B cell (primary cell): ENCODE measurements around the gene TCP11L2. TPM values are rescaled to one million over a fixed set of nuclear protein-coding genes. Genes with fewer than 3 reads are reported as not detected.

Source experiments
- ATAC-seq: fragments of 200-7000 bp; cut with Tn5 transposase; one replicate; pipeline ENCODE4 v1.10.0; 2021; ENCODE audit warnings: low read depth, mild to moderate bottlenecking, moderate number of reproducible peaks, moderate library complexity
- CTCF ChIA-PET: fragments of 350-600 bp; sonication (Branson Sonifier 250); formaldehyde crosslinking; loops from one replicate; lab custom pipeline; 2021; ENCODE audit warnings: antibody characterized with exemption, inconsistent platforms; lab: Charles Lee
- POLR2A ChIA-PET: fragments of 350-600 bp; sonication (Branson Sonifier 250); formaldehyde crosslinking; loops from one replicate; lab custom pipeline; 2021; ENCODE audit warnings: antibody characterized with exemption; lab: Charles Lee
- DNase-seq: peaks from one replicate; pipeline ENCODE4 v3.0.0; 2013
- H2AFZ ChIP-seq: 2 replicates; pipeline ENCODE4 v1.6.1; 2012; ENCODE audit warnings: mild to moderate bottlenecking, low read depth, low read length; ENCODE audit not compliant: insufficient read depth, poor library complexity, severe bottlenecking
- H3K27ac ChIP-seq, 2 donors: 1 replicate in 1 of 2; 2 replicates in 1 of 2; pipeline ENCODE4 v1.5.1; 2012 to 2013; ENCODE audit warnings: low read length in 2 of 2, mild to moderate bottlenecking in 2 of 2, moderate library complexity in 1 of 2
- H3K27me3 ChIP-seq, 4 experiments: fragments of 200-600 bp in 1 of 4; sonication (generic) in 1 of 4; replicated peaks in 1 of 4; 1 replicate in 2 of 4; 2 replicates in 2 of 4; pipeline versions ENCODE4 v1.6.1 to v1.7.0; 2013 to 2016; ENCODE audit warnings: low read length in 3 of 4, mild to moderate bottlenecking in 2 of 4, mixed read lengths in 1 of 4, moderate library complexity in 1 of 4; ENCODE audit not compliant: insufficient read depth in 4 of 4, control insufficient read depth in 3 of 4; ENCODE audit errors: control extremely low read depth in 1 of 4
- H3K36me3 ChIP-seq, 2 experiments: replicated peaks in 1 of 2; 1 replicate in 1 of 2; 2 replicates in 1 of 2; pipeline versions ENCODE4 v1.6.1 to v1.7.1; 2013; ENCODE audit warnings: low read length in 1 of 2; ENCODE audit not compliant: insufficient read depth in 2 of 2, control insufficient read depth in 1 of 2; ENCODE audit errors: control extremely low read depth in 1 of 2, extremely low read depth in 1 of 2
- H3K4me1 ChIP-seq, 2 donors: fragments of 200-600 bp in 1 of 2; sonication (generic) in 1 of 2; 1 replicate in 1 of 2; 2 replicates in 1 of 2; pipeline versions ENCODE4 v1.5.1 to v1.6.1; 2013 to 2017; ENCODE audit warnings: low read length in 2 of 2; ENCODE audit not compliant: control insufficient read depth in 2 of 2, insufficient read depth in 2 of 2
- H3K4me2 ChIP-seq: replicated peaks from 2 replicates; pipeline ENCODE3; 2012; ENCODE audit warnings: mild to moderate bottlenecking, low read depth, low read length; ENCODE audit not compliant: poor library complexity, severe bottlenecking
- H3K4me3 ChIP-seq, 5 experiments: fragments of 200-600 bp in 1 of 5; sonication (generic) in 1 of 5; 1 replicate in 3 of 5; 2 replicates in 2 of 5; pipeline versions ENCODE4 v1.5.1 to v1.7.0; 2011 to 2016; ENCODE audit warnings: low read length in 4 of 5, mild to moderate bottlenecking in 4 of 5, low read depth in 2 of 5, control low read depth in 1 of 5, moderate library complexity in 1 of 5; ENCODE audit not compliant: insufficient read depth in 1 of 5; ENCODE audit errors: control extremely low read depth in 1 of 5, extremely low read depth in 1 of 5
- H3K79me2 ChIP-seq: fragments of 200-600 bp; sonication (generic); one replicate; pipeline ENCODE4 v1.6.0; 2016; ENCODE audit warnings: low read length; ENCODE audit not compliant: control insufficient read depth, insufficient read depth
- H3K9ac ChIP-seq: fragments of 200-600 bp; sonication (generic); 2 replicates; pipeline ENCODE4 v1.6.1; 2017; ENCODE audit warnings: mild to moderate bottlenecking, low read length, moderate library complexity
- H3K9me3 ChIP-seq, 3 donors: one replicate each; pipeline versions ENCODE4 v1.6.1 to v1.7.1; 2013; ENCODE audit warnings: low read length in 2 of 3; ENCODE audit not compliant: control insufficient read depth in 2 of 3, insufficient read depth in 1 of 3; ENCODE audit errors: control extremely low read depth in 1 of 3
- H4K20me1 ChIP-seq: 2 replicates; pipeline ENCODE4 v1.6.0; 2012; ENCODE audit warnings: mild to moderate bottlenecking, low read length; ENCODE audit not compliant: insufficient read depth, control insufficient read depth, poor library complexity, severe bottlenecking
- H3K27ac Mint-ChIP-seq: one replicate; pipeline ENCODE4 v1.8.0; 2021; ENCODE audit warnings: mixed read lengths
- H3K27me3 Mint-ChIP-seq: one replicate; pipeline ENCODE4 v1.8.0; 2021; ENCODE audit warnings: mixed read lengths
- H3K4me1 Mint-ChIP-seq: one replicate; pipeline ENCODE4 v1.8.0; 2021; ENCODE audit warnings: mixed read lengths
- H3K4me3 Mint-ChIP-seq: one replicate; pipeline ENCODE4 v1.8.0; 2021; ENCODE audit warnings: mixed read lengths
- H3K9me3 Mint-ChIP-seq: one replicate; pipeline ENCODE4 v1.8.0; 2022; ENCODE audit warnings: mixed read lengths; ENCODE audit not compliant: insufficient read depth
- EZH2 ChIP-seq: IDR thresholded peaks from 2 replicates; pipeline ENCODE4 v1.6.1; 2012; ENCODE audit warnings: borderline replicate concordance, low read depth, mild to moderate bottlenecking, moderate library complexity, low read length; ENCODE audit not compliant: insufficient read depth, poor library complexity, severe bottlenecking
- whole genome bisulfite sequencing: methylation state at CpG from one replicate; pipeline ENCODE4 v1.1.5; 2013; ENCODE audit warnings: missing lambda C conversion rate; ENCODE audit not compliant: insufficient coverage; 5-methylcytosine and 5-hydroxymethylcytosine counted together
- intact Hi-C: fragments of 100-400 bp; cut with micrococcal nuclease; formaldehyde crosslinking; loops from one replicate; pipeline ENCODE4 v1.10.0; 2022
- polyA plus RNA-seq: library from polyadenylated mRNA; depleted of rRNA; stranded (reverse); fragments of >200 nt; gene quantifications from 2 replicates; pipeline ENCODE4 v1.2.3, GENCODE V29; 2012
- total RNA-seq, 2 donors: library from RNA; stranded (reverse); fragments of 120-200 nt in 1 of 2; gene quantifications; 1 replicate in 1 of 2; 2 replicates in 1 of 2; pipeline versions ENCODE4 v1.2.3 to v1.2.4, GENCODE V29; 2013 to 2022
- TF ChIP-seq, protein P1 (sequence below): fragments of 200-600 bp; IDR thresholded peaks from one replicate; pipeline ENCODE4 v1.8.0; 2022; ENCODE audit warnings: antibody characterized with exemption, mild to moderate bottlenecking

Gene TCP11L2
- total and polyA plus RNA-seq, 2 donors (not counting 1 experiment from before 2014, with no cell fraction given) = 30.4 to 306 TPM

DNA sequence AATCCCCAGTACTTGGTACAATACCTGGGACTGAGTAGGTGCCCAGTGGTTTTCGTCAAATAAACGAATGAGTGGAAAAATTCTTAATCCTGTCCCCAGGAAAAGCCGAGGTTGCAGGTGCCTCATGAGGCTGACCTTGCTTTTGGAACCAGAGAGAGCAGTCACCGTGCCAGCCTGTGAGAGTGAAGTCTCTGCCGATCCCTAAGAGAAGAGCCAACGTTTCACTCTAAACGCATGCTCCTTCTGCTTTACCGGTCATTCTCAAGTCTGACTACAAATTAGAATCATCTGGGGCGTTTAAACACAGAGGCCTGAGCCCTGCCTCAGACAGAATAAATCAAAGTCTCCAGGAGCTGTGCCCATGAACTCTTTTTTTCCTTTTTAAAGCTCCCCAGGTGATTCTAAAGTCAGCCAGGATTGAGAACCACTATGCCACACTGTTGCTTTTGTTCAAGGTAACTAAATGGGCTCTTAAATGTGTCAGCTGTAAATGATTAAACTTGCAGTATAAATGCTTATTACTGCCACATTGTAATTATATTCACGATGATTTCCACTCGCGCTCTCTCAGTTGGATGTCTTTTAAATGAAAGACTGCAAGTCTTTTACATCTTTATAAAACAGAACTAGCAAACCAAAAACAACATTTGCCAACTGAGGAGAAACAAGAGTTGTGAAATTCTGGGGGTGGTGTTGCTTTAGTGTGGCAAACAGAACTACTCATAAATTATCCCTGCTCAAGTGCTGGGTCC, 26.9 kb downstream of the TCP11L2 start:
- 94% methylated on average over 9 of the region's 12 CpGs for WGBS
- intact Hi-C loops = no loop called here
- peaks cover 20 to 81% of the 10 kb centered on the region in 2 experiments for H3K36me3 ChIP-seq
- no peak overlapping the region for H3K4me2 ChIP-seq
- ChIA-PET POLR2A (no interaction called here), CTCF (interaction anchor here (0.8 kb wide), 1 partner anchor 102 kb away, joined by 3 read pairs; no protein-coding TSS in a partner anchor)
- H3K27ac Mint-ChIP-seq = no peak overlapping the region
- no peak for TF ChIP-seq EZH2
- TF ChIP-seq, protein P1, sequence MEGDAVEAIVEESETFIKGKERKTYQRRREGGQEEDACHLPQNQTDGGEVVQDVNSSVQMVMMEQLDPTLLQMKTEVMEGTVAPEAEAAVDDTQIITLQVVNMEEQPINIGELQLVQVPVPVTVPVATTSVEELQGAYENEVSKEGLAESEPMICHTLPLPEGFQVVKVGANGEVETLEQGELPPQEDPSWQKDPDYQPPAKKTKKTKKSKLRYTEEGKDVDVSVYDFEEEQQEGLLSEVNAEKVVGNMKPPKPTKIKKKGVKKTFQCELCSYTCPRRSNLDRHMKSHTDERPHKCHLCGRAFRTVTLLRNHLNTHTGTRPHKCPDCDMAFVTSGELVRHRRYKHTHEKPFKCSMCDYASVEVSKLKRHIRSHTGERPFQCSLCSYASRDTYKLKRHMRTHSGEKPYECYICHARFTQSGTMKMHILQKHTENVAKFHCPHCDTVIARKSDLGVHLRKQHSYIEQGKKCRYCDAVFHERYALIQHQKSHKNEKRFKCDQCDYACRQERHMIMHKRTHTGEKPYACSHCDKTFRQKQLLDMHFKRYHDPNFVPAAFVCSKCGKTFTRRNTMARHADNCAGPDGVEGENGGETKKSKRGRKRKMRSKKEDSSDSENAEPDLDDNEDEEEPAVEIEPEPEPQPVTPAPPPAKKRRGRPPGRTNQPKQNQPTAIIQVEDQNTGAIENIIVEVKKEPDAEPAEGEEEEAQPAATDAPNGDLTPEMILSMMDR = no peak
- DNase-seq (no peak), ATAC-seq (no peak)
- no peaks in the 10 kb centered on the region for H3K79me2 ChIP-seq
- no peak overlapping the region for H2AFZ ChIP-seq
- no peak overlapping the region for H3K4me3 ChIP-seq
- H3K9me3 Mint-ChIP-seq = no peaks in the 10 kb centered on the region
- peaks cover 51% of the 10 kb centered on the region for H4K20me1 ChIP-seq
- no peaks in the 10 kb centered on the region for H3K4me1 ChIP-seq
- H3K27me3 Mint-ChIP-seq = no peaks in the 10 kb centered on the region
- H3K4me1 Mint-ChIP-seq = peaks cover 3% of the 10 kb centered on the region
- no peak overlapping the region for H3K27ac ChIP-seq
- no peaks in the 10 kb centered on the region for H3K27me3 ChIP-seq
- H3K9me3 ChIP-seq = peaks cover 0 to 3% (median 0%) of the 10 kb centered on the region in 3 donors
- no peak overlapping the region for H3K9ac ChIP-seq
- no peak overlapping the region for H3K4me3 Mint-ChIP-seq

DNA sequence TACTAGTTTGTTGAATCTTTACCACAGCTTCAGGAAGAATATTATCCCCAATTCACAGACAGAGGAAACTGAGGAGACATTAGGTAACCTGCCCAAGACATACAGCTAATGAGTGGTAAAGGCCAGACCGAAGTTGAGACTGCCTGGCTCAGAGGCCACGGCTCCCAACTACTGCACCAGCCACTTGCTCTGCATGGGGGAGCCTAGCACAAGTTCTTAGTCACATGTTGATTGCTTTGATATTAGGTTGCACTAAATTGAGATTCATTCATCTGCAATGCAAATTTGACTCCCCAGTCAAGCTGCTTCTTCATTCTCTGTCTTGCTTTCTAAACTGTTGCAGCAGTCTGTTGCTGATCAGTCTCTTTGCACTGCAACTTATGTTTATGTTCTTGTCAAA, 29.1 kb downstream of the TCP11L2 start:
- peaks cover 0 to 3% (median 0%) of the 10 kb centered on the region in 3 donors for H3K9me3 ChIP-seq
- H4K20me1 ChIP-seq = peaks cover 33% of the 10 kb centered on the region
- TF ChIP-seq EZH2 = no peak
- TF ChIP-seq, protein P1 = no peak
- Mint-ChIP-seq H3K4me1 (peaks cover 3% of the 10 kb centered on the region), H3K9me3 (no peaks in the 10 kb centered on the region), H3K27me3 (no peaks in the 10 kb centered on the region), H3K27ac (no peak overlapping the region), H3K4me3 (no peak overlapping the region)
- no peaks in the 10 kb centered on the region for H3K79me2 ChIP-seq
- H3K27ac ChIP-seq = no peak overlapping the region
- POLR2A ChIA-PET = interaction anchor here (1.4 kb wide), 1 partner anchor 11 kb away, joined by 3 read pairs; no protein-coding TSS in a partner anchor
- peaks cover 20 to 74% of the 10 kb centered on the region in 2 experiments for H3K36me3 ChIP-seq
- no peak overlapping the region for H2AFZ ChIP-seq
- H3K4me2 ChIP-seq = no peak overlapping the region
- no peak overlapping the region for H3K9ac ChIP-seq
- H3K27me3 ChIP-seq = no peaks in the 10 kb centered on the region
- H3K4me3 ChIP-seq = no peak overlapping the region
- DNase-seq (no peak), ATAC-seq (no peak)
- intact Hi-C loops = no loop called here
- H3K4me1 ChIP-seq = no peaks in the 10 kb centered on the region
- CTCF ChIA-PET = interaction anchor here (1.3 to 2.0 kb wide), 3 partner anchors 26 to 108 kb away, joined by 5 to 9 read pairs (median 6); partner anchors contain the start of gene POLR3B
- 68% methylated on average over 2 of the region's 2 CpGs for WGBS
